ENCODE results near the gene DIAPH2. TPM values are rescaled to one million over a fixed set of nuclear protein-coding genes. Genes with fewer than 3 reads are reported as not detected.
"Not testable (repeated sequence)": the region's sequence is repeated elsewhere in the genome, so short reads cannot be mapped to it uniquely, and the experiment has no call there.

DIAPH2 gene
- total RNA-seq, 1 experiment from 2014 or later = 20.4 TPM

- no peaks in the 10 kb centered on the region for H3K27me3 ChIP-seq (ENCODE audit: control insufficient read depth, insufficient read depth, low read length)
- DNase-seq = no peak
Observed at GRCh38 chrX:97400492-97400891, 715.9 kb downstream of the DIAPH2 start.

GRCh38 chrX:97401154-97401553 lies 716.5 kb downstream of the DIAPH2 start:
- H3K4me3 ChIP-seq (ENCODE audit: insufficient read depth, low read depth, low read length) = no peak overlapping the region
- no peak for DNase-seq

More at GRCh38 chrX:97400492-97400891, 715.9 kb downstream of the DIAPH2 start:
- no peak overlapping the region for H3K4me3 ChIP-seq (ENCODE audit: insufficient read depth, low read depth, low read length)
- H3K36me3 ChIP-seq (replicated peaks; ENCODE audit: control insufficient read depth, insufficient read depth, low read length) = no peaks in the 10 kb centered on the region; the same call in 1 of the 2 replicates

GRCh38 chrX:97401586-97402136 lies 717.0 kb downstream of the DIAPH2 start:
- Histone ChIP-seq H3K27me3 (ENCODE audit: control insufficient read depth, insufficient read depth, low read length) (no peaks in the 10 kb centered on the region), H3K36me3 (replicated peaks; ENCODE audit: control insufficient read depth, insufficient read depth, low read length) (no peaks in the 10 kb centered on the region; the same call in 1 of the 2 replicates), H3K4me3 (ENCODE audit: insufficient read depth, low read depth, low read length) (no peak overlapping the region)
- DNase-seq = no peak

More at GRCh38 chrX:97401154-97401553, 716.5 kb downstream of the DIAPH2 start:
- Histone ChIP-seq H3K36me3 (replicated peaks; ENCODE audit: control insufficient read depth, insufficient read depth, low read length) (no peaks in the 10 kb centered on the region; the same call in 1 of the 2 replicates), H3K27me3 (ENCODE audit: control insufficient read depth, insufficient read depth, low read length) (no peaks in the 10 kb centered on the region)

- Histone ChIP-seq H3K4me3 (ENCODE audit: insufficient read depth, low read depth, low read length) (no peak overlapping the region), H3K36me3 (replicated peaks; ENCODE audit: control insufficient read depth, insufficient read depth, low read length) (no peaks in the 10 kb centered on the region; the same call in 1 of the 2 replicates), H3K27me3 (ENCODE audit: control insufficient read depth, insufficient read depth, low read length) (no peaks in the 10 kb centered on the region)
- DNase-seq = no peak
Observed at GRCh38 chrX:97402333-97402732, 717.7 kb downstream of the DIAPH2 start.

GRCh38 chrX:97402903-97403302 lies 718.3 kb downstream of the DIAPH2 start:
- DNase-seq = no peak
- no peaks in the 10 kb centered on the region; the same call in 1 of the 2 replicates for H3K36me3 ChIP-seq (replicated peaks; ENCODE audit: control insufficient read depth, insufficient read depth, low read length)
- H3K4me3 ChIP-seq (ENCODE audit: insufficient read depth, low read depth, low read length) = no peak overlapping the region
- H3K27me3 ChIP-seq (ENCODE audit: control insufficient read depth, insufficient read depth, low read length) = no peaks in the 10 kb centered on the region

GRCh38 chrX:97405031-97405660 lies 720.5 kb downstream of the DIAPH2 start:
- DNase-seq = no peak
- no peak overlapping the region for H3K4me3 ChIP-seq (ENCODE audit: insufficient read depth, low read depth, low read length)
- H3K27me3 ChIP-seq (ENCODE audit: control insufficient read depth, insufficient read depth, low read length) = no peaks in the 10 kb centered on the region
- peaks cover 13% of the 10 kb centered on the region for H3K36me3 ChIP-seq (replicated peaks; ENCODE audit: control insufficient read depth, insufficient read depth, low read length)

GRCh38 chrX:97409632-97410415 lies 725.2 kb downstream of the DIAPH2 start:
- H3K27me3 ChIP-seq (ENCODE audit: control insufficient read depth, insufficient read depth, low read length); H3K4me3 ChIP-seq (ENCODE audit: insufficient read depth, low read depth, low read length); DNase-seq: not testable (repeated sequence)
- peaks cover 14% of the 10 kb centered on the region for H3K36me3 ChIP-seq (replicated peaks; ENCODE audit: control insufficient read depth, insufficient read depth, low read length)

GRCh38 chrX:97416461-97416860 lies 731.8 kb downstream of the DIAPH2 start:
- DNase-seq = no peak
- Histone ChIP-seq H3K4me3 (ENCODE audit: insufficient read depth, low read depth, low read length) (no peak overlapping the region), H3K27me3 (ENCODE audit: control insufficient read depth, insufficient read depth, low read length) (no peaks in the 10 kb centered on the region), H3K36me3 (replicated peaks; ENCODE audit: control insufficient read depth, insufficient read depth, low read length) (no peaks in the 10 kb centered on the region; the same call in 1 of the 2 replicates)

- DNase-seq = no peak
- no peaks in the 10 kb centered on the region for H3K27me3 ChIP-seq (ENCODE audit: control insufficient read depth, insufficient read depth, low read length)
- H3K4me3 ChIP-seq (ENCODE audit: insufficient read depth, low read depth, low read length) = no peak overlapping the region
- peaks cover 11% of the 10 kb centered on the region for H3K36me3 ChIP-seq (replicated peaks; ENCODE audit: control insufficient read depth, insufficient read depth, low read length)
Observed at GRCh38 chrX:97429101-97429500, 744.5 kb downstream of the DIAPH2 start.

GRCh38 chrX:97431281-97431680 lies 746.6 kb downstream of the DIAPH2 start:
- DNase-seq = no peak
- Histone ChIP-seq H3K27me3 (ENCODE audit: control insufficient read depth, insufficient read depth, low read length) (no peaks in the 10 kb centered on the region), H3K4me3 (ENCODE audit: insufficient read depth, low read depth, low read length) (no peak overlapping the region), H3K36me3 (replicated peaks; ENCODE audit: control insufficient read depth, insufficient read depth, low read length) (peaks cover 11% of the 10 kb centered on the region)

GRCh38 chrX:97446298-97446882 lies 761.7 kb downstream of the DIAPH2 start:
- Histone ChIP-seq H3K27me3 (ENCODE audit: control insufficient read depth, insufficient read depth, low read length) (no peaks in the 10 kb centered on the region), H3K4me3 (ENCODE audit: insufficient read depth, low read depth, low read length) (no peak overlapping the region), H3K36me3 (replicated peaks; ENCODE audit: control insufficient read depth, insufficient read depth, low read length) (no peaks in the 10 kb centered on the region)
- DNase-seq = no peak

- Histone ChIP-seq H3K27me3 (ENCODE audit: control insufficient read depth, insufficient read depth, low read length) (no peaks in the 10 kb centered on the region), H3K4me3 (ENCODE audit: insufficient read depth, low read depth, low read length) (no peak overlapping the region)
Observed at GRCh38 chrX:97447306-97447705, 762.7 kb downstream of the DIAPH2 start.

GRCh38 chrX:97452283-97452682 lies 767.6 kb downstream of the DIAPH2 start:
- Histone ChIP-seq H3K27me3 (ENCODE audit: control insufficient read depth, insufficient read depth, low read length) (no peaks in the 10 kb centered on the region), H3K36me3 (replicated peaks; ENCODE audit: control insufficient read depth, insufficient read depth, low read length) (no peaks in the 10 kb centered on the region), H3K4me3 (ENCODE audit: insufficient read depth, low read depth, low read length) (no peak overlapping the region)
- DNase-seq = no peak

More at GRCh38 chrX:97447306-97447705, 762.7 kb downstream of the DIAPH2 start:
- no peaks in the 10 kb centered on the region for H3K36me3 ChIP-seq (replicated peaks; ENCODE audit: control insufficient read depth, insufficient read depth, low read length)
- DNase-seq = no peak

GRCh38 chrX:97461763-97462162 lies 777.1 kb downstream of the DIAPH2 start:
- Histone ChIP-seq H3K4me3 (ENCODE audit: insufficient read depth, low read depth, low read length) (no peak overlapping the region), H3K27me3 (ENCODE audit: control insufficient read depth, insufficient read depth, low read length) (no peaks in the 10 kb centered on the region), H3K36me3 (replicated peaks; ENCODE audit: control insufficient read depth, insufficient read depth, low read length) (no peaks in the 10 kb centered on the region; the same call in 1 of the 2 replicates)
- no peak for DNase-seq
